ENCODE data around the gene GRM8. TPM values are rescaled to one million over a fixed set of nuclear protein-coding genes. Genes with fewer than 3 reads are reported as not detected.
"Not testable (repeated sequence)": the region's sequence is repeated elsewhere in the genome, so short reads cannot be mapped to it uniquely, and the experiment has no call there.

GRM8 gene
- polyA plus RNA-seq, 1 donor from 2014 or later, result not detected

DNA sequence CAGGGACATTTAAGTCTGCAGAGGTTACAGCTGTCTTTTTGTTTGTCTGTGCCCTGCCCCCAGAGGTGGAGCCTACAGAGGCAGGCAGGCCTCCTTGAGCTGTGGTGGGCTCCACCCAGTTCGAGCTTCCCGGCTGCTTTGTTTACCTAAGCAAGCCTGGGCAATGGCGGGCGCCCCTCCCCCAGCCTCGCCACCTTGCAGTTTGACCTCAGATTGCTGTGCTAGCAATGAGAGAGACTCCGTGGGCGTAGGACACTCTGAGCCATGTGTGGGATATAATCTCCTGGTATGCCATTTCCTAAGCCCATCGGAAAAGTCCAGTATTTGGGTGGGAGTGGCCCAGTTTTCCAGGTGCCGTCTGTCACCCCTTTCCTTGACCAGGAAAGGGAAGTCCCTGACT lies 421.5 kb downstream of the GRM8 start:
- not testable (repeated sequence) for H3K27me3 Mint-ChIP-seq, H3K9me3 Mint-ChIP-seq, H3K36me3 Mint-ChIP-seq, H3K4me1 Mint-ChIP-seq, H3K27ac Mint-ChIP-seq, H3K4me3 Mint-ChIP-seq

DNA sequence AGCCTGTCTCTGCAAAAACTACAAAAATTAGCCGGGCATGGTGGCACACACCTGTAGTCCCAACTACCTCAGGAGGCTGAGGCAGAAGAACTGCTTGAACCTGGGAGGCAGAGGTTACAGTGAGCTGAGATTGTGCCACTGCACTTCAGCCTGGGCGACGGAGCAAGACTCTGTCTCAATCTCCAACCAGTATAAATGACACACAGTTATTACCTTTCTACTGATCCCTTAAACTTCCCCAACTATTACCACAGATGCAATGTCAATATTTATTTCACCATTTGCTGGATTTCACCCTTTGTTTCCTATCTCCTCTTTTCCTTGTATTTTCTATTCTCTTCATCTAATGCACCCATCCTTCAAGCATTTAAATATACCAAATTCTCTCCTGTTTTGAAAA lies 431.8 kb downstream of the GRM8 start:
- Mint-ChIP-seq H3K27ac (no peak overlapping the region), H3K36me3 (no peaks in the 10 kb centered on the region), H3K27me3 (no peaks in the 10 kb centered on the region), H3K4me1 (no peaks in the 10 kb centered on the region), H3K4me3 (no peak overlapping the region), H3K9me3 (no peaks in the 10 kb centered on the region)

DNA sequence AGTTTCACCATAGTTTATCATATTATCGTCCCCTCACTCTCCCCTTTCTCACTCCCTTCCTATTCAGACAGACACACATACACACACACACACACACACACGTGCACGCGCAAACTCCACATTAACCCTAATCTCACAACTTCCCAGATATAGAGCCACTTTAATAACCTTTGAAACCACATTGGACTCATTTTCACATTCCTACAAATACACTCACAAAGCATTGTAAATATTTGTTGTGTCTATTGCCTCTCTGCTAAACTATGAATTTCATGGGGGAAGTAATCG lies 433.6 kb downstream of the GRM8 start:
- Mint-ChIP-seq H3K27ac (no peak overlapping the region), H3K4me3 (no peak overlapping the region), H3K27me3 (no peaks in the 10 kb centered on the region)

DNA sequence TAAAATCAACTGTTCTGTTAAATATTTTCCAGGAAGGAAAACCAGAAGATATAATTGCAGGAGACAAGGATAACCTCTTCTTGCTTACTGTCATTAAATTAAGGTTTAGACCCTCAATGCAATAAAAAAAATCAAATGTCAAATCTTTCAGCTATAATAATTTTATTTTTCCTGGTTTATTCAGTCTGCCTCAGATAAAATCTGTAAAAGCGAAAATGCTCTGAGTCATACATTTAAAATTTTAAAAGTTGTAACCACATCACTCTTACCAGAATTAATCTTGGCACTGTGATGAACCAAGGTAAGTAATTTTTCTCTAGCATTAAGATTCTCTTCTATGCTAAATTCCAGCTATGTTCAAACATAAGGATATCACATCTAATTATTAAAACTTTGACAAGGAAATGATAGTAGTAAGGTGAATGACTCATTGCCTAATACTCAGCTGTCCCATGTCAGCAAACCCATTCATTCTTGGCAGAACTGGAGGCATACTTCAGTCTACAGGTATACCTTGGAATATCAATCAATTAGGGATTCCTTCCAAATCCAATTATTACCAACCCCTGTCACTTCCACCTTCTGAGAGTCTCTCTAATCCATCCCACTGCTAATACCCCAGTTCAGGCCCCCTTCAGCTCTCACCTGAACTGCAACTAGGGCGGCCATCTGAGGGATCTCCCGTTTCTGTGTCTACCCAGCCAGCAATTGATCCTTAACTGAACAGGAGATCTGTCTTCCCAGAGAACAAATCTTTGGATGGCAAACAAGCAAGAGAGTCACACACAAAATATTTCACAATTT lies 434.1 kb downstream of the GRM8 start:
- Mint-ChIP-seq H3K36me3 (no peaks in the 10 kb centered on the region), H3K4me1 (no peaks in the 10 kb centered on the region), H3K9me3 (no peaks in the 10 kb centered on the region), H3K4me3 (no peak overlapping the region), H3K27me3 (no peaks in the 10 kb centered on the region), H3K27ac (no peak overlapping the region)

More for the DNA sequence above, 433.6 kb downstream of the GRM8 start:
- no peaks in the 10 kb centered on the region for H3K4me1 Mint-ChIP-seq
- H3K9me3 Mint-ChIP-seq, result no peaks in the 10 kb centered on the region
- no peaks in the 10 kb centered on the region for H3K36me3 Mint-ChIP-seq

DNA sequence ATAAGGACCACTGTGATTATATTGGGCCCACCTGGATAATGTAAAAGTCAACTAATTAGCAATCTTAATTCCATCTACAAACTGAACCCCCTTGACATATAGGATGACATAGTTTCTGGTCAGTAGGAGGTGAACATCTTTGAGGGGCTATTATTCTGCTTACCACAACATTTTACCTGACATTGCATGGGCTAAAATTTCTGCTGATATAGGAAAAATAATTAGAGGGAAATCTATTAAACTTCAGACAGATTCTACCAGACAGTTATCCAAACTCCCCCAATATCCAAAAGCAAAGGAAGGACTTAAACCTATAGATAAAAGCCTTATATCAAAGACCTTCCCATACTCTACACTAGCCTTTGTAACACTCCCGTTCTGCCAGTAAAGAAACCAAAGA lies 443.6 kb downstream of the GRM8 start:
- H3K4me1 Mint-ChIP-seq, result no peaks in the 10 kb centered on the region
- no peak overlapping the region for H3K27ac Mint-ChIP-seq
- peaks cover 0 to 5% (median 1%) of the 10 kb centered on the region in 3 donors for H3K9me3 Mint-ChIP-seq
- H3K36me3 Mint-ChIP-seq, result peaks cover 2% of the 10 kb centered on the region
- no peak overlapping the region for H3K4me3 Mint-ChIP-seq
- H3K27me3 Mint-ChIP-seq, result peaks cover 2% of the 10 kb centered on the region

DNA sequence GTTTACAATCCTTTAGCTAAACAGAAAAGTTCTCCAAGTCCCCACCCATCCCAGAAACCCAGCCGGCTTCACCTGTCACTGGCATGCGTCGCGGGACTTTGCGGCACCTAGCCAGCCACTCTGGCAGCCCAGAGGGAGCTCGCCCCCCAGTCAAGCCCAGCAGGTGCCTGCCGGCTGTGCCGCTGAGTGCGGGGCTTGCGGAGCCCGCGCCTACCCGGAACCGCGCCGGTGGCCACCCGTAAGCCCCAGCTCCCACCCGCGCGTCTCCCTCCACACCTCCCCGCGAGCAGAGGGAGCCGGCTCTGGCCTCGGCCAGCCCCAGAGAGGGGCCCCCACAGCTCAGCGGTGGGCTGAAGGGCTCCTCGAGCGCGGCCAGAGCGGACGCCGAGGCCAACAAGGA lies 446.1 kb downstream of the GRM8 start:
- H3K27ac Mint-ChIP-seq, result no peak overlapping the region
- no peaks in the 10 kb centered on the region for H3K4me1 Mint-ChIP-seq
- H3K27me3 Mint-ChIP-seq, result peaks cover 2% of the 10 kb centered on the region
- H3K36me3 Mint-ChIP-seq, result peaks cover 2% of the 10 kb centered on the region
- H3K9me3 Mint-ChIP-seq, result peaks cover 0 to 5% (median 1%) of the 10 kb centered on the region in 3 donors
- H3K4me3 Mint-ChIP-seq, result no peak overlapping the region

DNA sequence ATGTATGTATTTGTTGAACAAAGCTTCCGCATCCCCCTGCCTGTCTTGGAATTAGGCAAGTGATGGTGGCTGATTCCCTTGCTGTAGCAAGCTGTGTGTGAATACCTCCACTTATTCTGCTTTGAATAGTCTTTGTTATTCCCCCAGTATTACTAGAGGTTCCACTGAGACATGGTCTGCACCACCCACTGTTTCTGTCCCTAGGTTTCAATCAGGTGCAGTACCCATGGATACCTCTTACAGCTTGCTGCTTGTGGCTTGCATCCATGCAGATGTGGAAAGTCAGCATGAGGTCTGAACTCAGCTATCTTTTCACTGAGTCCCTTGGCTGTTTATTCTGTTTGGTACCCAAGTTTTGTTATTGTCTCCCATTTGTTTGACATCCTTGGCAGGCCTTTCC lies 447.4 kb downstream of the GRM8 start:
- peaks cover 2% of the 10 kb centered on the region for H3K27me3 Mint-ChIP-seq
- H3K4me3 Mint-ChIP-seq, result no peak overlapping the region
- H3K4me1 Mint-ChIP-seq, result no peaks in the 10 kb centered on the region
- H3K9me3 Mint-ChIP-seq, result no peaks in the 10 kb centered on the region
- no peak overlapping the region for H3K27ac Mint-ChIP-seq
- H3K36me3 Mint-ChIP-seq, result peaks cover 2% of the 10 kb centered on the region

DNA sequence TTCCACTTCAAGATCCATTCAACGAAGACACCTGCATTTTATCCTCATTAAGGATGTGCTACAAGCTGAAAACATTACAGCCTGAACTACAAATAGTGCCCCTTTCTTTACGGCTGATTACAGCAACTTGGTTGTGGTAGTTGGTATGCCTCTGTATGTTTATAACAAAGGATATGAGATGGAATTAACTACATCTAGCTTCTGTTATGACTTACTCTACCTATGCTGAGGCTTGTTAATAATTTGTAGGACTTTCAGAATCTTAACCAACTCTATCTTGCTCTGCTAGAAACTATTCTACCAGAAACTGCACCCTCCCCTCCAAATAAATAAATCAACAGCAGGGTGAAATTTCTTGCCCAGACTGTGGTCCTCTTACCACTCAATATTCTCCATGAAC lies 448.1 kb downstream of the GRM8 start:
- H3K36me3 Mint-ChIP-seq, result peaks cover 2% of the 10 kb centered on the region
- H3K4me1 Mint-ChIP-seq, result no peaks in the 10 kb centered on the region
- H3K27me3 Mint-ChIP-seq, result peaks cover 2% of the 10 kb centered on the region
- no peak overlapping the region for H3K4me3 Mint-ChIP-seq
- H3K9me3 Mint-ChIP-seq, result no peaks in the 10 kb centered on the region
- H3K27ac Mint-ChIP-seq, result no peak overlapping the region

DNA sequence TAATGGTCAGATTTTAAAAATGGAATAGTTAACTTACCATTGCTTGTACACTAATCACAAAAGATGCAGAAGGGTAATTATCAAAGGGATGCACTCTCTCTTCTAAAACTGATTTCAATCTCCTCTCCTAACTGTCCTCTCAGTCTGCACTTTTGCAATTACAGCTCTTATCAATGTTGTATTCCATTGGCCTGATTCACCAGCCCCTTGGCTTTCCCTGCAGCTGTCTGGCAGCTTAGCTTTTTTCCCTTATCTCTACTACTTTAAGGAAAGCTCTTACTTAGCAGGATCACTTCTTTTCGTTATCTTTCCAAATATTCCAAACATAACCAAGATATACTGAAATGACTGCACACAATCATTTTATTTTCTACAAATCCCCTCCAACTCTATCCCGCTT lies 448.8 kb downstream of the GRM8 start:
- Mint-ChIP-seq H3K9me3 (no peaks in the 10 kb centered on the region), H3K27me3 (peaks cover 4% of the 10 kb centered on the region), H3K4me3 (no peak overlapping the region), H3K36me3 (peaks cover 2% of the 10 kb centered on the region), H3K27ac (no peak overlapping the region), H3K4me1 (no peaks in the 10 kb centered on the region)

DNA sequence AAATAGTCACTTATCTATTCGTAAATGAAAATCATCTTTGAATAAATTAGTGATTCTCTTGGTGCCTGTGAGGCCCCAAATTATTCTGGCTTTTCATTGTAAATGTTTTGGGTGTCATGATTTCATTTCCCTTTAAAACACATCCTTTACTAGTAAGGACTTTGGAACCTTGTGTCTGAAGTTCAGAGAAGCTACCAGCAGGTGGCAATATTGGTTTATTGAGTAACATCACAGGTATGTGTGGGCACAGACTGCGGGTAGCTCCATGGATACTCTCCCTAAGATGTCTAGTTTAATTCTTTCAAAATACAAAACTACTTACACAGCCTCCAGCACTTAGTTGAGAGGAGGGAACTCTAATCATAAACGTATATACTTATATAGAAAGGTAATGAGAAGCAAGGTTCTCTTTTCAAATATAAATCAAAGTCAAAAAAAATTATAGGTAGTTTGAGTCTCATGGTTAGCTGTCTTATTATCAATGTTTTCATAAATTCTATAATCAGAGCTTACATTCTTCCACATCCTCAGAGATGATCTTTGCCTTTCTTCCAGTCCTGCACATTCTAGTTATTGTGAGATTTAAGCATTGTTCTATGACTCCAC lies 449.6 kb downstream of the GRM8 start:
- H3K4me1 Mint-ChIP-seq, result no peaks in the 10 kb centered on the region
- H3K9me3 Mint-ChIP-seq, result no peaks in the 10 kb centered on the region
- H3K27ac Mint-ChIP-seq, result no peak overlapping the region
- H3K27me3 Mint-ChIP-seq, result peaks cover 4% of the 10 kb centered on the region
- H3K36me3 Mint-ChIP-seq, result peaks cover 2% of the 10 kb centered on the region
- H3K4me3 Mint-ChIP-seq, result no peak overlapping the region

DNA sequence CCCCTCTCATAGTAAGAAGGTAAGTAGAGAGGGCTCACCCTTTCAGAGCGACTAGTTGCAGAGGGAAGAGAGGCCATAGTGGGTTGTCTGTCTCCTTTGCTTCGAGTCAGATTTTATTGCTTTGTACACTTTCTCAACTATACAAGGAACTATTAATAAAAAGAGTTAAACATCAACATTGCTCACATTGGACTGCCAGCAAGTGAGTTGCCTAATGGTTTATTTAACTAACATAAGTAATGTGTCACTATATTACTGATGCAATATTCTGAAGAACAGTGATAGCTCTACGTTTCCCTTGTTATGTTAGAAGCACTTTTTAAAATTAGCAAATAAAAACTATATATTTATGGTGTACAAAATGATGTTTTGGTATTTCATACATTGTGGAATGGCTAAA lies 451.0 kb downstream of the GRM8 start:
- H3K27ac Mint-ChIP-seq, result no peak overlapping the region
- H3K9me3 Mint-ChIP-seq, result no peaks in the 10 kb centered on the region
- peaks cover 2% of the 10 kb centered on the region for H3K27me3 Mint-ChIP-seq
- no peak overlapping the region for H3K4me3 Mint-ChIP-seq
- no peaks in the 10 kb centered on the region for H3K4me1 Mint-ChIP-seq
- H3K36me3 Mint-ChIP-seq, result no peaks in the 10 kb centered on the region

DNA sequence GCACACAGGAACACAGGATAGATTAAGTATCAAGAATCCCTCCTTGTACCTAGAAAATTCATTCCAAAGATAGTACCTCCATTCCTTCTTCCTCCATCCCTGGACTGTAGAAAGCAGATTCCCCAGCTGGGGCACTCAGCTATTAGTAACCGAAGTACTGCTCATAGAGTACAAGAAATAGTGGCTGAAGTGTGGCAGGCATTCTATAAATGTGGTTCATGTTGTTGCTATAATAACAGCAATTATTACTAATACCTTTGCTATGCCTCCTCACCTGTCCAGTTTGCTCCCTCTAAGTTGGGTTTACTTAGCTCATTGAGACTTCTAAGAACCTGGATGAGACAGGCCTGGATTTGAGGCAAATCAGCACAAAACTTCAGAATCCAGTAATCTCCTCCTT lies 453.2 kb downstream of the GRM8 start:
- Mint-ChIP-seq H3K4me1 (no peaks in the 10 kb centered on the region), H3K36me3 (no peaks in the 10 kb centered on the region), H3K9me3 (no peaks in the 10 kb centered on the region), H3K27me3 (peaks cover 2% of the 10 kb centered on the region), H3K4me3 (no peak overlapping the region), H3K27ac (no peak overlapping the region)

DNA sequence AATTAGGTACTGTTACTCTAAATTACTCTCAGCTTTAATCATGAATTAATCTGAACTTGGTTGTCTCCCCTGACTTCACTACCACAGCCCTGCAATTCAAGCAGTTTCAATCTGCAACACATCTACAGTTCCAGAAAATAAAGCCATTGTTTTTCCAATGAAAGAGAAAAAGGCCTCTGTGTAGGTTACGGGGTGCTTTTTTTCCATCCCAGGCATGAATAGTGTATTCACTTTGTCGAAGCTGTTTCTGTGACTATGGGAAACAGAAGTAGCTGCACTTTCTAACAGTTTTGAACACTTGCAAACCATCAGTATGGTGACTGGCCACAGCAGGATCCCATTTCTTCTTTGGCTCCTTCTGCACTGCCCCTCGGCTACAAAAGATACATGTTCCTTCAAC lies 460.2 kb downstream of the GRM8 start:
- Mint-ChIP-seq H3K27me3 (no peaks in the 10 kb centered on the region), H3K4me1 (peaks cover 0 to 1% (median 0%) of the 10 kb centered on the region in 3 donors), H3K9me3 (no peaks in the 10 kb centered on the region), H3K36me3 (no peaks in the 10 kb centered on the region), H3K27ac (no peak overlapping the region), H3K4me3 (no peak overlapping the region)

DNA sequence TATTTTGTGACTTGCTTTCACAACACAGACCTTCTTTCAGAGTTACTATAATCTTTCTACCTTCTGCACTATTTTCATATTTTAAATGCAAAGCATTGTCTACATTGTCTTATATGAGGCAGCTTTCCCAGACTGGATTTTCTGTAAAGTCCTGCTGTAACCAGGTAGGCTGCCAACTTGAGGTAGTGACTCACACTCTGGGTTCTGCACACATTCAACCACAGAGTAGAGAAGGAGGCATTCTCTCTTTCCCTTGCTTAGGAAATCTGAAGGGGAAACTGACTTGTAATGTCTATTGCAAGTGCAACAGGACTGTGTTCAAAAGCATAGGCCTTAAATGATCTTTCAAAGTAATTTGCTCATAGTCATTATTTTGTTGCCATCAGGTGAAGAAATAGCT lies 461.4 kb downstream of the GRM8 start:
- H3K4me3 Mint-ChIP-seq, result no peak overlapping the region
- H3K9me3 Mint-ChIP-seq, result no peaks in the 10 kb centered on the region
- H3K27ac Mint-ChIP-seq, result no peak overlapping the region
- H3K27me3 Mint-ChIP-seq, result no peaks in the 10 kb centered on the region
- H3K4me1 Mint-ChIP-seq, result peaks cover 0 to 1% (median 0%) of the 10 kb centered on the region in 3 donors
- H3K36me3 Mint-ChIP-seq, result no peaks in the 10 kb centered on the region

DNA sequence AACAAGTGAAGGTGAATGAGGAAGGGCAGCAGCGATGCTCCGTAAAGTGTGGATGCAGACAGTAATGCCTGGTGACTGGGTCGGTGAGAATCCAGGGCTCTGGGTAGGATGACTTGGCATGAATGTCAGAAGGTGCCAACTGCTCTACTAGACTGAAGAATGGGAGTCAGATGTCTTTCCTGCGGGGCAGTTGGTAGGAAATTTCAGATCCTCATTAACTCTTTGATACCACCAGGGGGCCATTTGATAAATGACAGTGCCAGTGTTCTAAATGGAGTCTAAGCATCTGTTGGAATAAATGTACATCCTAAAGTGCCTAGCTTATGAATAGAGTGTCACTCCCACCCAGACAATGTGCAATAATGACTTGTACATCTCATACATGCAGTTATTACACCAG lies 462.0 kb downstream of the GRM8 start:
- Mint-ChIP-seq H3K36me3 (no peaks in the 10 kb centered on the region), H3K27ac (peak overlapping the region in 2 of 3 donors; percentile 29 to 48), H3K4me1 (peaks cover 0 to 1% (median 0%) of the 10 kb centered on the region in 3 donors), H3K9me3 (no peaks in the 10 kb centered on the region), H3K4me3 (peak overlapping the region in 1 of 4 donors; percentile 2), H3K27me3 (no peaks in the 10 kb centered on the region)

DNA sequence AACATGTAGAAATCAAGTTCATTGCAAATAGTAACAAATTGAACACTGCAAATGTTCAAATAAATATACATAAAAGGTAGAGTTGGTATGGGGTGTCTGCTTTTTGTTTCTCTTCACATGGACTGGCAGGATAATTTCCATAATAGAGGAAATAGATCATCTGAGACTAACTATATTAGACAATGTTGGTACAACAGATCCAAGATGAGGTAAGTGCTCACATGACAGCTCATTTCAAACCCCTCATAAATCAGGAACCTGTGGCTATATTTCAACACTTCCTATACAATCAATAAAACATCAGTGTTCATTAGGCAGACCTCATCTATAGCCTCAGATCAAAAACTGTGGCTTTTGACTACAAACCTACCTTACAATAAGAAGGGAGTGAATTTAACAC lies 469.1 kb downstream of the GRM8 start:
- H3K4me1 Mint-ChIP-seq, result peaks cover 0 to 7% (median 0%) of the 10 kb centered on the region in 3 donors
- peaks cover 0 to 2% (median 0%) of the 10 kb centered on the region in 3 donors for H3K9me3 Mint-ChIP-seq
- H3K27ac Mint-ChIP-seq, result no peak overlapping the region
- H3K36me3 Mint-ChIP-seq, result no peaks in the 10 kb centered on the region
- H3K27me3 Mint-ChIP-seq, result no peaks in the 10 kb centered on the region
- no peak overlapping the region for H3K4me3 Mint-ChIP-seq

Data from IgD-negative memory B cell (primary cell).